ENCODE data around the gene NUDT22. TPM values are rescaled to one million over a fixed set of nuclear protein-coding genes. Genes with fewer than 3 reads are reported as not detected.

The NUDT22 gene
- total and polyA plus RNA-seq, 2 of the 4 experiments (the other 2 are of a cell fraction): 21.3 to 44.6 TPM

GRCh38 chr11:64243236-64243854 is 17.3 kb downstream of the NUDT22 start:
- dilution Hi-C loops (cut with HindIII; ENCODE audit: low sequenced_read_pairs, unreplicated experiment): no loop called here
- peaks cover 14% of the 10 kb centered on the region for H3K9me1 ChIP-seq (ENCODE audit: insufficient read depth, low read length)
- H2BK20ac ChIP-seq (ENCODE audit: low read depth, low read length): no peak overlapping the region; the same call in 1 of the 2 replicates
- peaks cover 26% of the 10 kb centered on the region for H4K20me1 ChIP-seq (ENCODE audit: insufficient read depth, low read length)
- H4K8ac ChIP-seq (ENCODE audit: low read depth in 2 of 2, low read length in 2 of 2): no peak overlapping the region; a peak in 1 of 4 replicates
- H2BK120ac ChIP-seq (ENCODE audit: low read depth, low read length): no peak overlapping the region
- in situ Hi-C loops (cut with MboI; ENCODE audit: low sequenced_read_pairs): no loop called here
- no peak overlapping the region for H3K4me3 ChIP-seq (ENCODE audit: insufficient read depth, low read depth, low read length)
- no peaks in the 10 kb centered on the region for H3K9me3 ChIP-seq (ENCODE audit: control insufficient read depth, insufficient read depth, low read length)
- H3K18ac ChIP-seq (ENCODE audit: low read depth, low read length): no peak overlapping the region
- no peak overlapping the region for H4K5ac ChIP-seq (ENCODE audit: low read depth, low read length)
- ATAC-seq (ENCODE audit: low read depth) (no peak), DNase-seq (no peak)
- H2BK15ac ChIP-seq (ENCODE audit: low read depth, low read length): no peak overlapping the region
- H2BK5ac ChIP-seq (ENCODE audit: low read depth, low read length, poor library complexity, severe bottlenecking): no peak overlapping the region
- H2AFZ ChIP-seq (replicated peaks; ENCODE audit: low read length, poor library complexity): peak overlapping the region; percentile 52
- ChIA-PET CTCF (interaction anchor here (1.1 to 2.5 kb wide), 2 partner anchors 39 to 58 kb away, joined by 4 to 8 read pairs; partner anchors contain the start of gene CATSPERZ), POLR2A (ENCODE audit: unreplicated experiment) (no interaction called here)
- no peak overlapping the region; the same call in 1 of the 2 replicates for H3K27ac ChIP-seq (ENCODE audit: insufficient read depth, low read length)
- H3K56ac ChIP-seq (ENCODE audit: extremely low read depth, insufficient read depth, low read length): no peak overlapping the region
- no peak overlapping the region for H3K4me2 ChIP-seq (ENCODE audit: low read depth, low read length)
- H3K27me3 ChIP-seq (ENCODE audit: control insufficient read depth, insufficient read depth, low read length): no peaks in the 10 kb centered on the region
- H3K14ac ChIP-seq (replicated peaks; ENCODE audit: low read depth, low read length): no peak overlapping the region
- peaks cover 18% of the 10 kb centered on the region for H3K36me3 ChIP-seq (ENCODE audit: control insufficient read depth, insufficient read depth, low read length)
- 0 out of 2 replicates have a peak overlapping the region, but pooled peaks have one; percentile 51 for H3K23ac ChIP-seq (ENCODE audit: low read depth, low read length)
- H3K9ac ChIP-seq (ENCODE audit: low read depth, low read length): no peak overlapping the region
- H3K4ac ChIP-seq (ENCODE audit: low read depth, low read length): no peak overlapping the region
- H3K4me1 ChIP-seq (ENCODE audit: control insufficient read depth, insufficient read depth, low read length): peaks cover 13% of the 10 kb centered on the region
- no peak overlapping the region for H2AK5ac ChIP-seq (ENCODE audit: low read depth, low read length)
- intact Hi-C loops (cut with micrococcal nuclease): no loop called here
- H2AK9ac ChIP-seq (replicated peaks; ENCODE audit: low read depth, low read length, poor library complexity): peak overlapping the region; percentile 7
- TSS peak; percentile 37 for BruUV-seq (replicated peaks)
- no peak for TF ChIP-seq MAFK (IDR thresholded peaks at IDR 0.05; ENCODE audit: low read depth, low read length)
- no peak for TF ChIP-seq BHLHE40 (IDR thresholded peaks at IDR 0.05; ENCODE audit: low read depth, low read length)
- TF ChIP-seq USF2 (IDR thresholded peaks at IDR 0.05; ENCODE audit: low read depth, low read length): no peak
- no peak for TF ChIP-seq CTCF (conservative IDR thresholded peaks at IDR 0.05; ENCODE audit: low read depth, low read length)
- no peak for TF ChIP-seq CEBPB (IDR thresholded peaks at IDR 0.05; ENCODE audit: low read depth, low read length)
- TF ChIP-seq POLR2A (IDR thresholded peaks at IDR 0.05; ENCODE audit: low read depth, low read length): no peak; the same call in 1 of the 2 replicates
- TF ChIP-seq RAD21 (IDR thresholded peaks at IDR 0.05; ENCODE audit: low read length): no peak
- TF ChIP-seq RCOR1 (IDR thresholded peaks at IDR 0.05; ENCODE audit: insufficient replicate concordance, low read length): no peak
- TF ChIP-seq RFX5 (IDR thresholded peaks at IDR 0.05; ENCODE audit: low read depth, low read length): no peak
- TF ChIP-seq SMC3 (IDR thresholded peaks at IDR 0.05; ENCODE audit: low read depth, low read length): no peak
- TF ChIP-seq NFE2L2 (IDR thresholded peaks at IDR 0.05; ENCODE audit: low read depth, low read length): no peak
- no peak overlapping the region for H4K91ac ChIP-seq (ENCODE audit: insufficient read depth, low read depth, low read length)
- H3K79me1 ChIP-seq (ENCODE audit: low read depth in 1 of 2, low read length in 2 of 2): peaks cover 18 to 40% of the 10 kb centered on the region in 2 experiments; a peak in 3 of 4 replicates
- WGBS, 2 experiments (ENCODE audit: extremely low coverage in 2 of 2, insufficient read length in 1 of 2): 100% methylated on average over 1 of the region's 8 CpGs; no CpG with 5 or more reads in 1 of the 2 experiments

All from IMR-90 (cell line).